ENCODE results near the gene SHC4.

The SHC4 gene

DNA sequence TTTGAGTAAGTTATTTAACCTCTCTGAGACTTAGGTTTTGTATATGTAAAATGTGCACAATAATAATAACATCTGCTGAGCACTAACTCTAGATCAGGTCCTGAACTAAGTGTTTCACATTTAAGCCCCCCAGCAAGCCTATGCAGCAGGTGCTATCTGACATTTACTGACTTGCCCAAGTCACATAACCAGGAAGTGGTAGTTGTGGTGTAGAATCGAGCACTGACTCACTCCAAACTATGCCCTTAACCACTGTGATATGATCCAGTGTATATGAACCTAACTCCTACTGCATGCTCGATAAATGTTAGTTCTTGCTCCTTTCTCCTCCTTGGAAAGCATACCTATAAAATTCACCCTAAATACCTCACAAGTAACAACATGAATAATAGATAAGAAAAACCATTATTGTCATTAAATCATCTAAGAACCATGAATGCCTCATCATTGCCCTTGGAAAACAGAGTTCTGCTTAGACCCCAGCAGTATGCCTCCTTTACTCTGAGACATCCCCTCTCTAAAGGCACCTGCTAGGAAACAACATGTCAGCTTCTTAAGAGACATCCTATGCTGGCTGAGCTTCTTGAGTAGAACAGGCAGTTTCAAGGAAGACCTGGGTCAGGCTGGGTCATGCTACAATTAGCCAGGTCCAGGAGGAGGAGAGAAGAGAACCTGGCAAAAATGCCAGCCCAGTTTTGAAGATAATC is 3.0 kb upstream of the SHC4 start:
- peak; percentile 43 for DNase-seq

DNA sequence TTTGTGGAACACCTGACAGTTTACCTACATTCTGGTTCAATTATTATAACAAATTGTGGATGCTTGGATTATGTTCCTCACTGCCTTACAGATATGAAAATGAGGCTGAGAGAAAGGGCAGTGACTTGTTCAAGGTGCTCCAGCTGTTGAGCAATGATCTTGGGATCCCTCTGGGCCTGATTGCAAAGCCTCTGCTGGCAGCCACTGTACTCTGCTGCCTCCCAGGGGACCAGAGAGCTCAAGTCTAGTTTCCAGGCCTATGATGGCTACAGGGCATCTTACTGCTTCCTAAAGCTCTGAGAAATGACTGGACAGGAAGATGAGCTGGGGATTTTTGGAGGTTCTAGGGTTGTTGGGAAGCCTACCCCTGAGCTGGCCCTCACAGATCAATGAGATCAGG is 2.3 kb upstream of the SHC4 start:
- peak; percentile 56 for DNase-seq

DNA sequence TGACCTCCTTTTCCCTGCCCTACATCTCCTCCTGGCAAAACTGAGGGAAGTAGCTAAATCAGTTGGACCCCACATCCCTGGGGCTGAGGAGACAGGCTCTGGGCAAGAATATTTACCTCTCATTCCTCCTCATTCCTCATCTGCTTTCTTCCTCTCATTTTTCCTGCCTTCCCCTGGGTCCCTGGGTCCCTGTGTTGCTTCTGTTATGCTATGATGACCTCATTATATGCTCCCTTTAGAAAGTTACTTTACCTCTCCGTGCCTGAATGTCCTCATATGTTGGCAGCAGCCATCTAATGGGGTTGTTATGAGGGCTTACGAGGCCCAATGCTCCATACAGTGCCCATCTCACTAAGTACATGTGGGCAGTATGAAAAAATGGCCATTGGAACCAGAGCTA is 1.2 kb upstream of the SHC4 start:
- no peak for DNase-seq

DNA sequence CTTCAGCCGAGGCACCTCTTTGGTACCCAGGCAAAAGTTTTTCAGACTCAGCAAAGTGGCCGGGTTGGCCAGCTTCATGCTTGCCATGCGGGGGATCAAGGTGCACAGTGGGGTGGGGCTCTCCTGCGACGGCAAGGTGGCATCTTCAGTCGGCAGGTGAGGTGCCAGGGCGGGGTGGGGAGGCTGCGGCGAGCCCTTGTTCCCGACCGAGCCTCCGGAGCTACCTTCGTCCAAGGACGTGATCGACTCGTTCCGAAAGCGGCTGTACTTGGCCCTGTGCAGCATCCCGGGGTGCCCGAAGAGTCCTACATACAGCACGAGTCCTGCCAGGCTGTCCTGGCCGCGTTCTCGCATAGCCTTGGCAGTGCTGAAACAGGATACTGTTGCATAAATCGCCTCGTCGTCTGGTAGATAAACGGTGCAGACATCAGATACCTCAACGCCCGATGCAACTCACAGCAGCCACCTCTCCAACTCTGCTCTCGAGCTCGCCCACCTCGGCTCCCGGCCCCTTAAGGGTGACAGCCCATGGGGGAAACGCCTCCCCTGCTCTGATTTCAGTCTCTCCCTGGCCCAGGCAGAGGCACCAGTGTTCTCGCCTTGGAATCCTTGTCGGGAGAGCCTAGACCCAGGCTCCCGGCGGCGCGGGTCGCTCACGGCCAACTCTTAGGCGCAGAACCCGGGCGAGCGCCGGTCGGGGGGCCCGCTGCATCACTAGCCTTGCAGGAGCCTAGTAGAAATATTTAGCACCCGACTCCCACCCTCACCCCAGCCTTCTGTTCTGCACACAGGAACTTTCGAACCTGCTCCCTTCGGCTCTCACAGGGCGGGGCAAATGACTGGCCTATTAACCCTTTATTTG is 826 bp downstream of the SHC4 start:
- no peak for DNase-seq

- no peak for DNase-seq
Observed at GRCh38 chr15:48955967-48956366, 7.8 kb downstream of the SHC4 start.

DNA sequence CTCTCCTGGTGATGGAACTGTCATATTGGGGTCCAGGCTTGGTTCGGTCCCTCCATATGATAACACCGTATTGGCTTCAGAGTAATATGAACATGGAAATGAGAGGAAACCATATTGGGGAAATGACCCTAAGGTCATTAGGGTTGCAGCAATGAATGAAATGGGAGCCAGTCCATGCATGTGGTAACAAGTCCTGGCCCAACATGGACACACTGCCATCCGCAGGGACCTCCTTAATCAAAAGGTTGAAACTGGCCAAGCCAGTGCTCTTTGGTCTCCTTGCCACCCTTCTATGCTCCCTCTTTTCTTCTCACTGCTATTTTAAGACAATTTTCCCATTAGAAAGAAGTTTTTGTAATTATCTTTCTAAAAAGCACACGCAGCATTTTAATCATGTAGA is 8.3 kb downstream of the SHC4 start:
- DNase-seq: no peak

DNA sequence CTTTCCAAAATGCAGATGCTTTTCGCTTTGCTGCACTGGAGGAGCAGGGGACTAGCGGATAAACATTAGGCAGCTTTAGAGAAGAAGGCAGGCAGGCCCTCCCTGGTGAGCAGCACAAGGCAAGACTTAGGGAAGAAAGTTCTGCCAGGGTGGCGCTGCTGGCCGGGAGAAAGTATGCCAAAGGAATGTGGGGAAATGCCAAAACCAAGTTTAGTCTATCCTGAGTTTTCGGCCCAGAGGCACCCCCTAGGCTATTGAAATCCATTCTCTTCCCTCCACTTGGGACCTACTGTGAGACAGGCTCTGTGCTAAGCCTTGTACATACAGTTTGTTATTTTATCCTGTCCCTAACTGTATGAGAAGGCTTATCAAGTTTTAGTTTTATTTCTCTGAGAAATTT is 9.2 kb downstream of the SHC4 start:
- DNase-seq: no peak

DNA sequence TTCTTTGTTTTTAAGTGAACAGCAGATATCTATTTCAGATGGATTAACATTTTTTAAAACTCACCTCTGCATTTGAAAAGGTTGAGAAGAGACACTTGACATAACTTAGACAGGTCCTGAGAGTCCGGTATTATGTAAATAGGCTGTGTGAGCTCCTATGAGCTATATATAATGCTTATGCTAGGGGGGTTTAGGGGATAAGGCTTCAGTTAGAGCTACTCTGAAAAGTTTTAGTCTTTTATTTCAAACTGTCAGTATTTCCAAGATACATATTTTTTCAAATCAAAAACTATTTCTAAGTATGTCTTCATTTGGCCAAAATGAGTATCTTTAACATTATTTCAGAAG is 16.9 kb downstream of the SHC4 start:
- no peak for DNase-seq

- DNase-seq: no peak
Observed at GRCh38 chr15:48946074-48946839, 17.5 kb downstream of the SHC4 start.

GRCh38 chr15:48945386-48945785 is 18.3 kb downstream of the SHC4 start:
- DNase-seq: no peak

- no peak for DNase-seq
Observed at GRCh38 chr15:48941904-48942303, 21.8 kb downstream of the SHC4 start.

GRCh38 chr15:48940508-48940907 is 23.2 kb downstream of the SHC4 start:
- peak; percentile 13 for DNase-seq

GRCh38 chr15:48939648-48940047 is 24.1 kb downstream of the SHC4 start:
- DNase-seq: no peak

GRCh38 chr15:48937886-48938285 is 25.8 kb downstream of the SHC4 start:
- no peak for DNase-seq

DNA sequence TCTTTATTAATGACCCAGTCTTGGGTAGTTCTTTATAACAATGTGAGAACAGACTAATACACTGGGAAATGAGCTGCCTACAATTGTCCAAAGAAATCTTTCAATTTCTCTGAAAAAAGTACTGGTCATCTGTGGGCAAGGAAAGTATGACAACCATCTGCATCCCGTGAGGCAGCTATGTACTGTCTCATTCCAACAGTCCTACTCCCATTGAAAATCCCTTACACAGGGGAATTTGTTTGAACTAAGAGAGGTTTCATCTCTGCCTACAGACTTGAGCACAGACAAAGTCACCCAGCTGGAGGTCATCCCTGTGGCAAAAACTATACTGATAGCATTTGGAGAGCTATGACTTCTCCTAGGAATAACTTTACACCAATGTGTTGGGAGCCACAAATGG is 27.1 kb downstream of the SHC4 start:
- no peak for DNase-seq

GRCh38 chr15:48935236-48935635 is 28.5 kb downstream of the SHC4 start:
- DNase-seq: no peak

DNA sequence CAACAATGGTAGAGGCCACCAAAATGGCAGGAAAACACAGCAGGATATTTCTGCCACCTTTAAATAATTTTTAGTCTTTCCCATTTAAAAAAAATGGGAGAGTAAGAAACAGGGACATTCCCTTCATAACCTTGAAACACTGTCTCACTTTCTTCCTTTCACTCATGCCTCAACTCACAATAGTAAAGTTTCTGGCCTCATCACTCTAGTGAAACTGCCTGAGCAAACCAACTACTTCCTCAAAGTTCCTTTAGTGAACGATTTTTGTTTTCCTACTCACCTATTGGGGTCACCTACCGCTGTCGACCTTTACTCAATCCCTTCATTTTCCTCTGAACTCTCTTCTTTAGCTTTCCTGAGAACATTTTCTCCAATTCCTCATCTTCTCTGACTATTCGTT is 33.0 kb downstream of the SHC4 start:
- DNase-seq: no peak

DNA sequence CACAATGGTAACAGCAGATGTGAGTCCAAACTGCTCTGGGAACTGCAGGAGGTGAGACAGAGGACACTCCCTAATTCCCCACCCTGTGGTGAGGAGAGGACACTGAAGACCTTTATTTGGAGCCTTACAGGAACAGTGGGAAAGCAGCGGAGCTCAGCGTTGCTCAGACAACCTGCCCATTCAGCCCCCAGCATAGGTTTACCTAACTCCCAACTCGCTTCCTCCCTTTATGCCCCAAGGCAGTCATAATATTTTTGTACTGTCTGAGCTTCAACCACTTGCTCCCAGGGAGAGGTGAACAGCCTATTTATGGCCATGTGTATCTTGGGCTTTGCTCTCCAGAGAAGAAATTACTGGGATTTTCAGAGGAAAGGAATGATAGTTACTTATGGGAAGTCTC is 34.1 kb downstream of the SHC4 start:
- no peak for DNase-seq

- peak; percentile 79 for DNase-seq
Observed at GRCh38 chr15:48928877-48929538, 34.7 kb downstream of the SHC4 start.

- peak; percentile 25 for DNase-seq
Observed at GRCh38 chr15:48925714-48926223, 38.0 kb downstream of the SHC4 start.

DNA sequence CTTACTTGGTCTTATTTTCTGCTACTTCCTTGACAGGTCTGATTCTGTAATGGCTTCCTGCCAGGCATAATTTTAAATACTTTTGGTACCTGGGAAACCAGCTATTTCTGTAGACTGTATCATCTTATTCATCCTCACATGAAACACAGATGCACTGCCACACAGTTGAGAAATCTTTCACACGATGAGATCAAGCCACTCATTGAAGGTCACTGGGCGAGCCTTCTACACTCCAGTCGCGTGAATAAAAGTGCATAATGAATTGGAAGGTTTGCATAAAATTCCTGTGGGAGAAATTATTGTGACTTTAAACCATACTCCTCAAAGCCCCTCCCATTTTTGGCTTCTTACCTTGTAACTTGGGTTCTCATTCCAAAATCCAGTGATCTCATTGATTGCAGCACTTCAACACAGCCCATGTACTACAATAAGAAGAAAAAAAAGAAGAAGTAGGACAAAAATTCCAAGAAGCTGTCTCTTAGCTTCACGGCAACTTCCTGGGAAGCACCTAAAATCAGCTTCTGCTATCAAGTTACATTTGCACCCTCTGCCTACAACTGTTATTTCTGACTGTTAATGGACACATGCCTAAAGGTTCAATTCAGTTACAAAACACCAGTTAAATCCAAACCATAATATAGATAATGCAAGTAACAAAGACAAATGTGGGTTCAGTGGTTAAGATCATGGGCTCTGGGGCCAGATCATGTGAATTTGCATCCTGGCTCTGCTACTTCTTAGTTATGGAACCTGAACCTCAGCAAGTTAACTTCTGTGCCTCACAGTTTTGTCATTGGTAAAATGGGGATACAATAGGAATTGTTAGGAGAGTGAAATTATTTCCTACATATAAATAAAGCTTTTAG is 39.0 kb downstream of the SHC4 start:
- DNase-seq: no peak

- no peak for DNase-seq
Observed at GRCh38 chr15:48922046-48922445, 41.7 kb downstream of the SHC4 start.
